ENCODE data around the gene MATR3.
"Not testable (repeated sequence)": the region's sequence is repeated elsewhere in the genome, so short reads cannot be mapped to it uniquely, and the experiment has no call there.

The MATR3 gene

DNA sequence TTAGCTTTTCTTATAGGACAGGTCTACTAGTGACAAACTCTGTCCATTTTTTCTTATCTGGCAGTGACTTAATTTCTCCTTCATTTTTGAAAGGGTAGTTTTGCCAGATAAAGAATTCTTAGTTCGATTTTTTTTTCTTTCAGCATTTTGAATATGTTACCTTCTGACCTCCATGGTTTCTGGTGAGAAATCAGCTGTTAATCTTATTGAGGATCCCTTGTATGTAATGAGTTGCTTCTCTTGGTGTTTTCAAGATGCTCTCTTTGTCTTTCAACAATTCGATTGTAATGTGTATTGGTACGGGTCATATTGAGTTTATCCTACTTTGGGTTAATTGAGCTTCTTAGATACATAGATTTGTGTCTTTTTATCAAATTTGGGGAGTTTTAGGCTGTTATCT lies 60.6 kb downstream of the MATR3 start:
- no peak for DNase-seq (ENCODE audit: low spot score)

DNA sequence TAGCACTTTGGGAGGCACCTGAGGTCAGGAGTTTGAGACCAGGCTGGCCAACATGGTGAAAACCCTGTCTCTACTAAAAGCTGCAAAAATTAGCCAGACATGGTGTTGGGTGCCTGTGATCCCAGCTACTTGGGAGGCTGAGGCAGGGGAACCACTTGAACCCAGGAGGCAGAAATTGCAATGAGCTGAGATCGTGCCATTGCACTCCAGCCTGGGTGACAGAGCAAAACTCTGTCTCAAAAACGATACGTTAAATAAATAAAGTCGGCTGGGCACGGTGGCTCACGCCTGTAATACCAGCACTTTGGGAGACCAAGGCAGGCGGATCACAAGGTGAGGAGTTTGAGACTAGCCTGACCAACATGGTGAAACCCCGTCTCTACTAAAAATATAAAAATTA lies 62.4 kb downstream of the MATR3 start:
- DNase-seq (ENCODE audit: low spot score), result not testable (repeated sequence)

DNA sequence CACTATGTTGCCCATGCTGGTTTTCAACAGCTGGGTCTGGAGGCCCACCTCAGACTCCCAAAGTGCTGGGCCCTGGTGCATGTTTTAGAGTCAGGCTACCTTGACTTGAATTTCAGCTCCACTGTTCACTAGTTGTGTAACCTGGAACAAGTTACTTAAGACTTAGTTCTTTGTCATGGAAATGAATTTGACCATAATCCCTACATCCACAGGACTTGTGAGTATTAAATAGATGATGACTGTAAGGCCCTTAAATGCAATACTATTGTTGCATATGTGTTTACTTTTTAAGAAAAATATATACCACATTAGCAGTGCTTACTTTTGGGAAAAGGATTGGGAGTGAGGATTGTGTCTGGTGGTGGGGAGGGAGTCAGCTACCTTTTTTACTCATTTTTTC lies 64.5 kb downstream of the MATR3 start:
- DNase-seq (ENCODE audit: low spot score), result no peak

DNA sequence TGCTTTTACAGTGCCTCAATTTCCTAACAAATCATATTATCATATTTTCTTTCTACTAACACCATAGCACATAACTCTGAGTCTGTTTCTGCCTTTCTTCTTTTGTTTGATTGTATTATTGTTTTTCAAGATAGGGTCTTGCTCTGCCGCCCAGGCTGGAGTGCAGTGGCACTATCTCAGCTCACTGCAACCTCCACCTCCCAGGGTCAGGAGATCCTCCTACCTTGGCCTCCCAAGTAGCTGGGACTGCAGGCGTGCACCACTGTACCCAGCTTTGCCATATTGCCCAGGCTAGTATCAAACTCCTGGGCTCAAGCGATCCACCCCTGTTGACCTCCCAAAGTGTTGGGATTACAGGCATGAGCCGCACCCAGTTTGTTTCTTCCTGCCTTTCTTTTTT lies 66.8 kb downstream of the MATR3 start:
- no peak for DNase-seq (ENCODE audit: low spot score)

DNA sequence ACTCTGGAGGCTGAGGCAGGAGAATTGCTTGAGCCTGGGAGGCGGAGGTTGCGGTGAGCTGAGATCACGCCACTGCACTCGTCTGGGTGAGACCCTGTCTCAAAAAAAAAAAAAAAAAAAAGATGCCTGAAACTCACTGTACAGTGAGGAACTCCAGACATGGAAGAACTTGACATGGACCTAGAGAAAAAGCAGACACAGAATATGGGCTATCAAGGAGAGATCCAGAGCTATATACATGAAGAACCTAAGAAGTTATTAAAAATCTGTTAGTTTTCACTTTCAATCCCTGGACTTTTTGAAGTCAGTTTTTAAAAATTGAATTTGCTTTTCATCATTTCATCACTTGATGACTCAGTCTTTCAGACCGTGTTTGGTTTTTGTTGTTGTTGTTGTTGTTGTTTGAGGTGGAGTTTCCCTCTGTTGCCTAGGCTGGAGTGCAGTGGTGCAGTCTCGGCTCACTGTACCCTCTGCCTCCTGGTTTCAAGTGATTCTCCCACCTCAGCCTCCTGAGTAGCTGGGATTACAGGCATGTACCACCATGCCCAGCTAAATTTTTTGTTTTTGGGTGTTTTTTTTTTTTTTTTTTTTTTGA lies 68.4 kb downstream of the MATR3 start:
- DNase-seq (ENCODE audit: low spot score), result no peak

DNA sequence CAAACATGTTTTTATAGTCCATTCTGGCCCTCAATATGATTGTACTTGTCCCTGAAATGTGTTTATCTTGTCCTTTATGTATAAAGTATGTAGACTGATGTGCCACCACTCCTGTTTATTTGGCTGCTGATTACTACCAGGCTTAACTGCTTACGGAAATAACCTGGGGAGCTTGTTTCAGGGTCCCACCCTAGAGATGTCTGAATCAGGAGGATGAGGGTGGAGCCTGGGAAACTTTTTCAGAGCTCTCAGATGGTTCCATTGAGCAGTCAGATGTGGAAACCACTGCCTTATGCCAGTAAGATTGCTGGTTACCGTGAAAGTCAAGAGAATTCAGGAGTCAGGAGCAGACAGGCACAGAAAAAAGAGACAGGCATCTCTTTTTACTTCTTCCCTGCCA lies 70.4 kb downstream of the MATR3 start:
- DNase-seq (ENCODE audit: low spot score), result no peak

DNA sequence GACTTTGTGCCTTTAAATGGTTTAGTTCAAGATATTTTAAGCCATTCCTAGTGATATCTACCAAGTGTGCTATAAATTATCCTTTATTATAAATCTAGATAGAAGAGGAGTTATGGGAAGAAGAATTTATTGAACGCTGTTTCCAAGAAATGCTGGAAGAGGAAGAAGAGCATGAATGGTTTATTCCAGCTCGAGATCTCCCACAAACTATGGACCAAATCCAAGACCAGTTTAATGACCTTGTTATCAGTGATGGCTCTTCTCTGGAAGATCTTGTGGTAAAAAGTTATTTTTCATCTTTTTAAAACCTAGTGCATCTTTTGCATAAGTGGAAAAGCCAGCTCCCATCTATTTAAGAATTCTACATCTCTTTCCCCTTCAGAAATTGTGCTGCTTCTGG lies 70.9 kb downstream of the MATR3 start:
- no peak for DNase-seq (ENCODE audit: low spot score)

DNA sequence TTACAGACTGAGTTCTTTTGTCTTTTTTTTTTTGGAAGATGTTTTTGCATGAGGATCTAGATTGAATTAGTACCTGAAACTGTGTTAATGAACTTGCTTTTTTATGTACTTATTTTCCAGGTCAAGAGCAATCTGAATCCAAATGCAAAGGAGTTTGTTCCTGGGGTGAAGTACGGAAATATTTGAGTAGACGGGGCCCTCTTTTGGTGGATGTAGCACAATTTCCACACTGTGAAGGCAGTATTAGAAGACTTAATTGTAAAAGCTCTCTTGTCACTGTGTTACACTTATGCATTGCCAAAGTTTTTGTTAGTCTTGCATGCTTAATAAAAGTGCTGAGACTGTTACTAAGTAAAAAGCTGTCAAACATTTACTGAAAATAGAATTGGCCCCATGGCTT lies 75.1 kb downstream of the MATR3 start:
- peak; percentile 11 for DNase-seq (ENCODE audit: low spot score)

DNA sequence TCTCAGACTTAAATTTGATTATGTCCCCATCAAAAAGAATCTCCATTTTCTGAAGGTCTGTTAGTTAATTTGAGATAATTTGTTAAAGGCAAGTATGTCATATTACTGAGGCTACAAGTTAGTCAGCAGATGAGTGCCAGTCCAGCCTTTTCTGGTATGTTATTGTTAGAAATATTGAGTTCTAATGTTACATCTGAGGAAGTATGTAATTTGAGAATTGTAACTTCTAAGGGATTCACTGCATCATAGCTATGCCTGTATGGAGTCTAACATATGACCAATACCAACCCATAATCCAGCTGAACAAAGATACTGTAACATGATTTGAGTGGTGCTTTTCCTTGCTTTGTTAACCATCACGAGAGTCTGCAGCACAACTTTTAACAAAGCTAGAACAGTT lies 75.6 kb downstream of the MATR3 start:
- no peak for DNase-seq (ENCODE audit: low spot score)

DNA sequence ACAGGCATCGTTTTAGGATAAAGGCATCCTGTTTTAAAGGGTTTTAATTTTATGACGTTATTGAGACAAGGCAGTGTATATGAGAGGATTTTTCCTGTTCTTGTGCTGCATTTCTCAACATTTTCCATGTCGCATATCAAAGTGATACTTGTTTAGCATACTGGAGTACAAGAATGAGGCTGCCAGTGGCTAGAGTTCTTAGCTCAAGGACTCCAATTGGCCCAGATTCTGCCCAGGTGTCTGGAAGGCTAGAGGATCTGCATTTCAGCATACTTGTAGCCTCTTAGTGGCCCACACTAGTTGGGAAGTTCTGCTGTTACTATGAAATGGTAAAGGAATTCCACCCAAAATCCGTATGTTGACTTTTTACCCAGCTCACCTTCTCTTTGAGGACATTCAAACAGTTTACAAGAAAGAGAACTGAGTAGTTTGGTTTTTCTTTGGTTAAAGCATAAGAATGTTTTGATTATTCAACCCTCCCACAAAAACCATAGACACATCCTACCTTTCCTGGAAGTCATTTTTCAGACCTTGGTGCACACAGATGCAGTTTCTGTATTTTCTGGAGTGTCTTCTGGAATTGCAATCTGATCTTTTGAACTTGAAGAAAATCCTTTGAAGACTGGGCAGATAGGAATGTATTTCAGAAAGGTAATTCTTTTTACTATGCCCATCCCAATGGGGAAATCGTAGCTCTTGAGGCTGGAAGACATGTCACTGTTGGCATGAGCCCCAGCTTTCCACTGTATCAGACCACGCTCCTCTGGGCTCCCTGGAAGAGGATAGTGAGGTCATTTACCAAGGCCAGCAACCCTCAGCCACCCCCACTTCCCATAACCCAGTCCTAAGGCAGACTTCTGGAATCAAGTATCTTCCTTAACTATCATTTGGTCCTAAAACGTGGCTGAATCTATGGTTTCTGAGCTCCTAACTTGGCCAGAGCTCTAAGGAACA lies 78.2 kb downstream of the MATR3 start:
- no peak for DNase-seq (ENCODE audit: low spot score)

DNA sequence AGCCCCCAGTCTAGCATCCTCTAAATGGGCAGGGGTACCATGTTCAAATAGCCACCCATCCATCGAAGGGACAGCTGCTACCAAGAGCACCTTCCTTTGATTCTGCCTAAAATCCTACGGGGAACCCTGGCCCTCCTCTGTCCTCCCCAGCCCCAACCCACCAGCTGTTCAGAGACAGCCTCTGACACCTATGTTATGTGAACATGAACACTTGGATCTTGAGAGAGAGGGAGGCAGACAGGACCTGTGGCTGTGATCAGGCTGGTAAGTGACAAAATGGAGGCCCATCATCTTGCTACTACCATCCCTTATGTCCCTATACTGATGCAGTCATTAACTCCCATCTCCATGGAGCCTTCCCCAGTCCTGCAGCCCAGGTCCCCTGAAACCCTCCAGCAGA lies 81.4 kb downstream of the MATR3 start:
- no peak for DNase-seq (ENCODE audit: low spot score)

DNA sequence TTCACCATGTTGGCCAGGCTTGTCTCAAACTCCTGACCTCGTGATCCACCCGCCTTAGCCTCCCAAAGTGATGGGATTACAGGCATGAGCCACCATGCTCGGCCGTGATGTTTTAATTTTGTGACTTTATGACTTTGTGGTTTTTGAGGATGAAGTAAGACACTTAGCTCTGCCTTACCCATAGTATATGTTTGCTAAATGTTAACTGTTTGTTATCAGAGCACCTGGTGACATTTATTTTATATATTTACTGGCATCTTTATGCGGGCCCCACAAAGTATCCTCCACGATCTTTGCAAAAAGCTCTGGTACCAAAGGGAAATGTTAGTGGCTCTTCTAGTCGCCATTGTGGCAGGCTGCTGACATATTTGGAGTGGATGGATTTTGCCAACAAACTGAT lies 82.8 kb downstream of the MATR3 start:
- DNase-seq (ENCODE audit: low spot score), result no peak

DNA sequence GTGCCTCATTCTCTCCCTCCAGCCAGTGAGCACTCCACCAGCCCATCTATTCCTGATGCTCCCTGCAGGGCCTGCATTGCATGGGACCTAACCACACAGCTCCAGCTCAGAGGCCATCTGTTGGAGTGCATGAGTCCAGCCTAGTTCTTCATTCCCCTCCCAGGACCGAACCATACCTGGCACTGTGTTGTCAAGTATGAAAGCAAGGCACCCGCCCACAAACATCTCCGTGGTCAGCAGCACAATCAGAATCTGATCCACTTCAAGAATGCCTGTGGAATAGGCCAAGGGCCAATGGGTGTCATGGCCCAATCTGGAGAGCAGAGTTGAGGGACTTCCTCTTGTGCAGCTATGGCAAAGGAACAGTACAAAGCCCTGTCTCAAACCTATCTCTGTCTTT lies 83.7 kb downstream of the MATR3 start:
- no peak for DNase-seq (ENCODE audit: low spot score)

DNA sequence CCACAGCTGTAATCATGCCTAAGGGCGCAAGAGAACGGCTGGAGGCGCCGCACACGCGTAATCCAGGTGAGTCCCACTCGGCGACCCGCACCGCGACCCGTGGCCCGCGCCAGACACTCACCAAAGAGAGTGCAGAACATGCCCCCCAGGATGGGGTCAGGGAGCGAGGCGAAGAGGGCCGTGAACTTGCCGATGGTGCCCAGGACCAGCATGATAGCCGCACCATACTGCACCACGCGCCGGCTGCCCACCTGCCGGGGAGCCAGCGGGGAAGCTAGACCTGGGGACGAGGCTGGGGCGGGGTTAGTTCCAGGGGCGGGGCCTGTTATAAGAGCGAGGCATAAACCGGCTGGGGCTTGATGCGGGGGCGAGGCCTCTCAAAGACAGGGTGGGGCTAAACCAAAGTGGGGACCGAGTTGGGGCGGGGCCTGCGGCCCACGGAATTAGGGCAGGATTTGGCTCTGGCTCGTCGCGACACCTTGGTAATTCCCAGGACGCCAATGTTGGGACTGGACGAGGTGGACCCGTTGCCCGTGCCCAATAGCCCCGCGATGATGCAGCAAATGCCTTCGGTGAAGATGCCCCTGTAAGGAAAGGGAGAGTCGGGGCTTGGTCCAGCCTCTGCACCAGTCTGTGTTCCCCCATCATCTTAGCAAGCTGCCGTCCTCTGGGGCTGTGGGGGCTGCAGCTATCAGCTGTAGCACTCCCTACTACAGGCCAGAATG lies 84.7 kb downstream of the MATR3 start:
- DNase-seq (ENCODE audit: low spot score), result no peak

DNA sequence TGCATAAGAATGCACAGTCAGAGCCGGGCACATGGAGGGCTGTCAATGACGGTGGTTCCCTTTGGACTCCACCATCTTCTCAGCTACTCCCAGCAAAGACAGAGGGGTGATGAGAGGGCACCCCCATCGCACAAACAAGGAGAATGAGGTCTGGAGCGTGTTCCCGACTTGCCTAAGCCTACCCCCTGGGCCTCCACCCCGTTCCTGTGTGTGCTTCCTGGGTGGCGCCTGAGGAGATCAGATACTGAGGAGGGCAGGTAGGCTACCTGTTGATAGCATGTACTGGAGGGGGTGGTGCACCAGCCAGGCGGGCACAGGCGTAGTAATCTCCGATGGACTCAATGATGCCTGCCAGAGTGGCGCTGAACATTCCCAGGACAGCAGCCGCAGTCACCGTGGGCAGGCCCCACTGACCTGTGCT lies 85.4 kb downstream of the MATR3 start:
- DNase-seq (ENCODE audit: low spot score), result no peak

DNA sequence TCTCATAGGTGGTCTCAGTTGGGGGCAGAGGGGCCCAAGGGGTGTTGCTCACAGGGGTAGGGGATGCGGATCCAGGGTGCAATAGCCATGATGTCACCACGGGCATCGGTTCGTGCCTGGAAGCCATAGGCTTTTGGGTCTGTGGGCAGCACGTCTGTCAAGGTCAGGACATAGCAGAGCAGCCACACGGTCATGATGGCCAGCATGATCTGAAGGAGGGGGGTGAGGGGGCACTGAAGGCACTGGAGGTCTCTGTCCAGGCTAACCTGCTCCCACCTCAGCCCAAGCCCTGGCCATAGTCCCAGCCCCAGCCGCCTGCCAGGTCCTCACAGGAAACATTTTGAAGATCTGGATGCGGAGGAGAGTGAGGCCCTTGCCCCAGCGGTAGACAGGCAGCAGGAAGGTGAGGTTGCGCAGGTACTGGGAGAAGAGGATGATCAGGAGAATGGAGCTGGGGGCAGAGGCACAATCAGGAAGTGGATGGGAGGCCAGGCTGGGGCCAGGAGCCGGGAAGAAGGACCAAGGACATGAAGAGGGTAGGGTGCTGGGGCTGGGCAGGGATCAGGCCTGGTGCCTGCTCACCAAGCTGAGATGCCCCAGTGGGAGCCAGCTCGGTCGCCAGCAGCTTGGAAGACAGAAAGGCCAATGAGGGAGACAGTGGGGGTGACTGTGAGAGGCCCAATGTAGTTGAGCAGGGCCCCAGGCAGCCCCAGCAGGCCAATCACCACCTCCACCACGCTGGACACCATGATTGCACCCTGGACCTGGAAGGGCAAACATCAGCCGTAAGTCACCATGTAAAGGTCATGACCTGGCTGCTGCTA lies 86.3 kb downstream of the MATR3 start:
- DNase-seq (ENCODE audit: low spot score), result no peak

All from pons (tissue), 1 donor.